GM11168 (cell line): ENCODE data around the gene FSTL3.

Experiments
- in situ Hi-C: fragments of 300-500 bp; cut with MboI; formaldehyde crosslinking; loops from one replicate; pipeline ENCODE4 v1.12.0; 2022; ENCODE audit warnings: low sequenced_read_pairs; ENCODE audit not compliant: unreplicated experiment

Gene FSTL3

GRCh38 chr19:644789-645188 lies 31.4 kb upstream of the FSTL3 start:
- in situ Hi-C loops, result no loop called here

- in situ Hi-C loops, result no loop called here
Observed at GRCh38 chr19:645912-646778, 30.0 kb upstream of the FSTL3 start.

GRCh38 chr19:646779-647565 lies 29.2 kb upstream of the FSTL3 start:
- in situ Hi-C loops, result no loop called here

- in situ Hi-C loops, result no loop called here
Observed at GRCh38 chr19:647566-648284, 28.5 kb upstream of the FSTL3 start.

GRCh38 chr19:648305-648704 lies 27.9 kb upstream of the FSTL3 start:
- in situ Hi-C loops, result no loop called here

GRCh38 chr19:648904-649801 lies 27.0 kb upstream of the FSTL3 start:
- in situ Hi-C loops, result no loop called here

GRCh38 chr19:650121-650520 lies 26.1 kb upstream of the FSTL3 start:
- in situ Hi-C loops, result no loop called here

GRCh38 chr19:651114-651818 lies 24.9 kb upstream of the FSTL3 start:
- in situ Hi-C loops, result no loop called here

- in situ Hi-C loops, result no loop called here
Observed at GRCh38 chr19:651991-652390, 24.2 kb upstream of the FSTL3 start.

- in situ Hi-C loops, result no loop called here
Observed at GRCh38 chr19:652467-653389, 23.5 kb upstream of the FSTL3 start.

GRCh38 chr19:653425-653824 lies 22.8 kb upstream of the FSTL3 start:
- in situ Hi-C loops, result no loop called here

GRCh38 chr19:655691-656090 lies 20.5 kb upstream of the FSTL3 start:
- in situ Hi-C loops, result no loop called here

GRCh38 chr19:656751-657559 lies 19.2 kb upstream of the FSTL3 start:
- in situ Hi-C loops, result no loop called here

GRCh38 chr19:657611-658010 lies 18.6 kb upstream of the FSTL3 start:
- in situ Hi-C loops, result no loop called here

- in situ Hi-C loops, result no loop called here
Observed at GRCh38 chr19:658059-658839, 17.9 kb upstream of the FSTL3 start.

- in situ Hi-C loops, result no loop called here
Observed at GRCh38 chr19:658916-659839, 17.0 kb upstream of the FSTL3 start.
